ENCODE measurements around the gene OR9A4.

DNA sequence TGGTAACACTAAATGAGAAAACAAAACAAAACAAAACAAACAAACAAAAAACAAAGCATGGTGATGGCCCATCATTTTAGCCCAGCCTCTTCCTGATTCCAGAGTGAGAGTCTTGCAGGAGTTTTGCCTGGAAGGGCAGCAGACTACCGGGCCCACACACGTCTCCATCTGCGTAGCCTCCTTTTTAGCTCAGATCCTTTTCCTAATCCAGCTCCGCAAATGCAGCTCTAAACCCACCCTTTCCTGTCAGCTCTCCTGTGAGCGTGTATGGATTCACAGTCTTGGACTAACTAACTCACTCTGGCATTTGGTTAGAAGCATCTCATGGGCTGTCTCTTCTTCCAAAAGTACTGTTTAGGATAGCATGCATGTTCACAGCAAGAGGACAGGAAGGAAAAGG lies 14.0 kb downstream of the OR9A4 start:
- TF ChIP-seq CTCF (IDR thresholded peaks at IDR 0.05 in 4 of 5, conservative IDR thresholded peaks at IDR 0.05 in 1 of 5) = no peak
- TF ChIP-seq POLR2A (IDR thresholded peaks at IDR 0.05) = no peak

Measured in gastrocnemius medialis (tissue), 4 donors.